ENCODE results near the gene SLK. TPM values are rescaled to one million over a fixed set of nuclear protein-coding genes. Genes with fewer than 3 reads are reported as not detected.

The SLK gene
- total RNA-seq, 2 donors from 2014 or later, result 38.3 to 91.2 TPM

DNA sequence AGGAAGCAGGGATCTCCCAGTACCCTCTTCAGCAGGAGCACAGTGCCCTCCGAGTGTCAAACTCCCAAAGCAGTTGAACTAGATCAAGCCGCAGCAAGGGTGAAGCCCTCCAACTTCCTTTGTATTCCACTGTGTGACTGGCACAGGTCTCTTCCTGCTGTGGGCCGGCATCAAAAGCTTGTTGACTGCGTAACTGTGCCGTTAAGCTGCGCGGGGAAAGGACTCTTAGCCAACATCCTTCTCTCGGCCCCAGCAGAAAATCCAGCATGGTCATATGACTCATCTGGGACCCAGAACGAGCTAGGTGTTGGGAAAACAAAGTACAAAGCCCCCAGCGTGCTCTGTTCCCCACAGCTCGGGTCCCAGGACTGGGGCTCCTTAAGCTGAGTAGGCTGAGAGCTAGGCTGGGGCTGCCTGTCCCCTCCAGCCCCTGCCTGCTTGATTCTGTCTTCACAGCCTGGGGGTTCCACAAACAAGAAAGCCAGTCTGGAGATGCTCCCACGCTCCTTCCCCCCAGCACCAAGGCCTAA lies 66.5 kb downstream of the SLK start:
- DNase-seq (ENCODE audit: low spot score) (no peak), ATAC-seq (ENCODE audit: insufficient number of reproducible peaks, low FRiP score, low read depth) (no peak)
- H3K27ac ChIP-seq, result no peak overlapping the region
- no peaks in the 10 kb centered on the region for H3K4me1 ChIP-seq (ENCODE audit: control insufficient read depth in 1 of 2, low read depth in 2 of 2)
- peaks cover 7% of the 10 kb centered on the region for H3K36me3 ChIP-seq
- no peak overlapping the region for H3K4me3 ChIP-seq
- H3K27me3 ChIP-seq (replicated peaks; ENCODE audit: insufficient read depth), result no peaks in the 10 kb centered on the region
- H3K9me3 ChIP-seq, result no peaks in the 10 kb centered on the region
- TF ChIP-seq, protein P1, sequence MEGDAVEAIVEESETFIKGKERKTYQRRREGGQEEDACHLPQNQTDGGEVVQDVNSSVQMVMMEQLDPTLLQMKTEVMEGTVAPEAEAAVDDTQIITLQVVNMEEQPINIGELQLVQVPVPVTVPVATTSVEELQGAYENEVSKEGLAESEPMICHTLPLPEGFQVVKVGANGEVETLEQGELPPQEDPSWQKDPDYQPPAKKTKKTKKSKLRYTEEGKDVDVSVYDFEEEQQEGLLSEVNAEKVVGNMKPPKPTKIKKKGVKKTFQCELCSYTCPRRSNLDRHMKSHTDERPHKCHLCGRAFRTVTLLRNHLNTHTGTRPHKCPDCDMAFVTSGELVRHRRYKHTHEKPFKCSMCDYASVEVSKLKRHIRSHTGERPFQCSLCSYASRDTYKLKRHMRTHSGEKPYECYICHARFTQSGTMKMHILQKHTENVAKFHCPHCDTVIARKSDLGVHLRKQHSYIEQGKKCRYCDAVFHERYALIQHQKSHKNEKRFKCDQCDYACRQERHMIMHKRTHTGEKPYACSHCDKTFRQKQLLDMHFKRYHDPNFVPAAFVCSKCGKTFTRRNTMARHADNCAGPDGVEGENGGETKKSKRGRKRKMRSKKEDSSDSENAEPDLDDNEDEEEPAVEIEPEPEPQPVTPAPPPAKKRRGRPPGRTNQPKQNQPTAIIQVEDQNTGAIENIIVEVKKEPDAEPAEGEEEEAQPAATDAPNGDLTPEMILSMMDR (IDR thresholded peaks at IDR 0.05), result no peak

DNA sequence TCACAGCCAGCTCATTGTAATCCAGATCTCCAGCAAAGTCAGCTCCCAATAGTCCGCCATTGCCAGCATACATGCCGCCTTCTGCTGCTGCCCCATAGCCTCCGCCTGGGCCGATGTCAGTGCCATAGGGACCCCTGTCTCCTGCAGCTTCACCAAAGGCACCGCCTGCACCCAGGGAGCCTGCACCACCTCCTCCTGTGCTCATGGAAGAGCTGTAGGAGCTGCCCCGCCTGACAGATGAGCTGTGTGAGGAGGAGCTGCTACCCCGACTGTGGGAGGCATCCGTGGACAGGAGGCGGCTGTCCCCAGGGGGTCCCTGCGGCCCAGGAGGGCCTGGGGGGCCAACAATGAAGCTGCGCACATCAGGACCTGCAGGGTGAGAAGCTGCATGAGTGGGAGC lies 67.0 kb downstream of the SLK start:
- Histone ChIP-seq H3K36me3 (peaks cover 7% of the 10 kb centered on the region), H3K27ac (no peak overlapping the region), H3K4me1 (ENCODE audit: control insufficient read depth in 1 of 2, low read depth in 2 of 2) (no peaks in the 10 kb centered on the region), H3K9me3 (no peaks in the 10 kb centered on the region), H3K4me3 (no peak overlapping the region), H3K27me3 (replicated peaks; ENCODE audit: insufficient read depth) (no peaks in the 10 kb centered on the region)
- ATAC-seq (ENCODE audit: insufficient number of reproducible peaks, low FRiP score, low read depth) (no peak), DNase-seq (ENCODE audit: low spot score) (no peak)
- TF ChIP-seq, protein P1 (IDR thresholded peaks at IDR 0.05), result no peak

DNA sequence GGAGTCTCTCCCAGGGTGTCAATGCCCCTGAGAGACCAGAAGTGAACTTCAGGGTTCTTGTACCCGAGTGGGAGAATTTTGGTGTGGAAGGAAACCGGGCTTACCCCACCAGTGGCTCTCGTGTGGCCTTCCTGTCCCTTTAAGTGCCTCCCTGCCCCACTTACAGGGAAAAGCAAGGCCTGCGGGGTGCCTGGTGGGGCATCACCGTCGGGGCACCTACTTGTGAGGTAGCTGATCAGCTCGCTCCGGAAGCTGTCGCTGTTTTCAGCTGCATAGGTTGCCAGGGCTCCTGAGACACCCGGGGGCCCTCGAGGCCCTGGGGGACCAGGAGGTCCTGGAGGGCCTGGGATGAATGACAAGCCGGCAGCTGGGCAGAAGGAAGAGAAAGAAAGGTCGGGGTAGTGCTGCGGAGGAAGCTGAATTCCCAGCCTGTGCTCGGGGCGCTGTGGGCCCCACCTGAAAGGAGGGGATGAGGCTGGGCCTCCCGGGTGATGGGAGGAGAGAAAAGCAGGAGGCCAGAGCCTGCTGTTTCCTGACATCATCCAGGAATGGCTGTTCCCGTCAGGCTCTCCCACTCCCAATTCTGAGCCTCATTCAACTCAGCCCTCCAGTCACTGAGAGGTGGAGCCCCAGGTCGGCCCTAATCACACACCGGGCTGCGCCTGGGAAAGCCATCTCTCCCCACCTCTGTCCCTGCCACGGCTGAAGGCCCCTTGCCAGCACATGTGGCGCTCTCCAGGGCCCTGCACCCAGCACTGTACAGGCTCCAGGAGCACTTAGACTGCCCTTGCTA lies 67.7 kb downstream of the SLK start:
- ATAC-seq (ENCODE audit: insufficient number of reproducible peaks, low FRiP score, low read depth), result no peak
- no peak overlapping the region for H3K4me3 ChIP-seq
- DNase-seq (ENCODE audit: low spot score), result no peak
- H3K36me3 ChIP-seq, result peaks cover 5% of the 10 kb centered on the region
- H3K27ac ChIP-seq, result no peak overlapping the region
- no peaks in the 10 kb centered on the region for H3K4me1 ChIP-seq (ENCODE audit: control insufficient read depth in 1 of 2, low read depth in 2 of 2)
- H3K27me3 ChIP-seq (replicated peaks; ENCODE audit: insufficient read depth), result no peaks in the 10 kb centered on the region
- TF ChIP-seq, protein P1 (IDR thresholded peaks at IDR 0.05), result no peak
- H3K9me3 ChIP-seq, result no peaks in the 10 kb centered on the region

DNA sequence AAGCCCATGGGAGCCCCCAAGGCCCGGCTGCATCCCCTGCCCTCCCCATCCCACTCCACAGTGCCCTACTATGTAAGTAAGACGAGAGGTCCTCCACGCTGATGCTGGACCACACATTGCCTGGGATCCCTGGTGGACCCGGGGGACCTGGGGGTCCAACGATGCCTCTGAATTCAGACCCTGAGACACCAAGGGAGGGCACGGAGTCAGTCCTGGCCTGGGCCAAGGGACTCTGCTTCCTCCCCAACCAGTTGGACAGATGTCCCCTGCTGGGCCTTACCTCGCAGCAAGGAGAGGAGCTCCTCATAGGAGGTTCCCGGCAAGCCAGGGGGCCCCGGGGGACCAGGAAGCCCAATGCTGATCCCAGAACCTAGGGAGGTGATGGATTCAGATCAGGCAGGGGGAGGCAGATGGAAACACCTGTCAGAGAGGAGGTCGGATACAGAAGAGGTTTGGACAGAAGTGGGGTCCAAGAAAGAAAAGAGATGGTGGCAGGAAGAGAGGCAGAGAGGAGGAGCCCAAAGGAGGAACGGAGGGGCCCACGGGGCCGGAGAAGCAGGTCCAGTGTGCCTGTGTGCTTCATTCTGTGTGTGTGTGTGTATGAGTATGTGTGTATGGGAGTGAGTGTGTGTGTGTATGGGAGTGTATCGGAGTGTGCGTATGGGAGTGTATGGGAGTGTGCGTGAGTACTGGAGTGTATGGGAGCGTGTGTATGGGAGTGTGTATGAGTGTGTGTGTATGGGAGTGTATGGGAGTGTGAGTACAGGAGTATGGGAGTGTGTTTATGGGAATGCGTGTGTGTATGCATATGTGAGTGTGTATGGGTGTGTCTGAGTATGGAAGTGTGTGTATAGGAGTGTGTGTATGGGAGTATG lies 68.5 kb downstream of the SLK start:
- DNase-seq (ENCODE audit: low spot score) (no peak), ATAC-seq (ENCODE audit: insufficient number of reproducible peaks, low FRiP score, low read depth) (no peak)
- H3K9me3 ChIP-seq, result no peaks in the 10 kb centered on the region

More for the DNA sequence above, 68.5 kb downstream of the SLK start:
- Histone ChIP-seq H3K27me3 (replicated peaks; ENCODE audit: insufficient read depth) (no peaks in the 10 kb centered on the region), H3K4me1 (ENCODE audit: control insufficient read depth in 1 of 2, low read depth in 2 of 2) (no peaks in the 10 kb centered on the region), H3K27ac (no peak overlapping the region), H3K4me3 (no peak overlapping the region), H3K36me3 (peaks cover 4% of the 10 kb centered on the region)
- TF ChIP-seq, protein P1 (IDR thresholded peaks at IDR 0.05), result no peak
